ENCODE data around the gene RALB.

DNA sequence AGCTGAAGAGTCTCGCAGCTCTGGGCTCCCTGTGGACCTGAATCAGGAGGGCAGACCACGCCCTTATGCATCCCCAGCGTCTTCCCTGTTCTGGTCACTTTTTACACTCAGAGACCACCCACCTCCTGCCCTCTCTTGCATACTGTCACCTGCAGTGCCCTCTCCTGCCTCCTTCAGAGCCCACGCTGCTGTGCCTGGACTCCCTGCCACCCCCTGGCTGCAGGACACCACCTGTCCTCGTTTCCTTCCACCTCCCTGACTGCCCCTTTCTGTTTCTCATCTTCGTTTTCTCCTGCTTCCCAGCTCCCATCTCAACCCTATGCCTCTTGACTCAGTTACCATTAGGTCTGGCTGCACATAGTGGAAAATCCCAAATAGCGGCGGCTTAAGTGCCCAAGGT lies 84.1 kb downstream of the RALB start:
- TF ChIP-seq, protein P1, sequence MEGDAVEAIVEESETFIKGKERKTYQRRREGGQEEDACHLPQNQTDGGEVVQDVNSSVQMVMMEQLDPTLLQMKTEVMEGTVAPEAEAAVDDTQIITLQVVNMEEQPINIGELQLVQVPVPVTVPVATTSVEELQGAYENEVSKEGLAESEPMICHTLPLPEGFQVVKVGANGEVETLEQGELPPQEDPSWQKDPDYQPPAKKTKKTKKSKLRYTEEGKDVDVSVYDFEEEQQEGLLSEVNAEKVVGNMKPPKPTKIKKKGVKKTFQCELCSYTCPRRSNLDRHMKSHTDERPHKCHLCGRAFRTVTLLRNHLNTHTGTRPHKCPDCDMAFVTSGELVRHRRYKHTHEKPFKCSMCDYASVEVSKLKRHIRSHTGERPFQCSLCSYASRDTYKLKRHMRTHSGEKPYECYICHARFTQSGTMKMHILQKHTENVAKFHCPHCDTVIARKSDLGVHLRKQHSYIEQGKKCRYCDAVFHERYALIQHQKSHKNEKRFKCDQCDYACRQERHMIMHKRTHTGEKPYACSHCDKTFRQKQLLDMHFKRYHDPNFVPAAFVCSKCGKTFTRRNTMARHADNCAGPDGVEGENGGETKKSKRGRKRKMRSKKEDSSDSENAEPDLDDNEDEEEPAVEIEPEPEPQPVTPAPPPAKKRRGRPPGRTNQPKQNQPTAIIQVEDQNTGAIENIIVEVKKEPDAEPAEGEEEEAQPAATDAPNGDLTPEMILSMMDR (IDR thresholded peaks at IDR 0.05), result no peak
- TF ChIP-seq EP300 (IDR thresholded peaks at IDR 0.05), result no peak
- no peak for TF ChIP-seq POLR2A (IDR thresholded peaks at IDR 0.05)

All from stomach (tissue), 4 donors.